ENCODE data around the gene U2AF1L4. TPM values are rescaled to one million over a fixed set of nuclear protein-coding genes. Genes with fewer than 3 reads are reported as not detected.
A peak's percentile ranks its signal among the peaks of the same experiment; 100 is the strongest.

U2AF1L4 gene
- total RNA-seq, 4 donors from 2014 or later, result 10.2 to 19.0 (median 17.5) TPM

DNA sequence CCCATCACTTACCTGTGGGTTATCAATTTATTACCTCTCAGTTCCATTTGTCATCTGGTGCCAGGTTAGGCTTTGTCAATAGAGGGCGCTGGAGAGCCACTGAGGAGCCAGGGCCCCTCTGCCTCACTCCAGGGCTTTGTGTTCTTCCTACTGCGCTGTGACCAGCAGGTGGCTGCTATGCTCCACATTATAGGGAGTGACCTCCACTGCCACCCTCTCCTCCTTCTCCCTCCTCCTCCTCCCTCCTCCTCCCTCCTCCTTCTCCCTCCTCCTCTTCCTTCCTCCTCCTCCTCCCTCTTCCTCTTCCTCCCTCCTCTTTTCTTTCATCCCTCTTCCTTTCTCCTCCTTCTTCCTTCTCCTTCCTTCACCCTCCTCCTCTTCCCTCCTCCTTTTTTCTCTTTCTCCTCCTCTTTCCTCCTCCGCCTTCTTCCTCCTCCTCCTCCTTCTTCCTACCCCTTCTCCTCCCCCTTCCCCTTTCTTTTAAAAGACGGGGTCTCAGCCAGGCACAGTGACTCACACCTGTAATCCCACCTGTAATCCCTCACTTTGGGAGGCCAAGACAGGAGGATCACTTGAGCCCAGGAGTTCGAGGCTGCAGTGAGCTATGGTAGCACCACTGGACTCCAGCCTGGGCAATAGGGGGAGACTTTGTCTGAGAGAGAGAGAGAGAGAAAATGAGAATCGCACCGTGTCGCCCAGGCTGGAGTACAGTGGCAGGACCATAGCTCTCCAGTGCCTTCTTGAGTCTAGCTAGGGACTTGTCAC lies 51.2 kb downstream of the U2AF1L4 start:
- no peaks in the 10 kb centered on the region for H3K36me3 ChIP-seq
- 13 to 21% methylated on average over 5 to 7 of the region's 8 CpGs for WGBS, 2 donors
- no peak overlapping the region for H3K4me3 ChIP-seq
- H3K27ac ChIP-seq, result no peak overlapping the region
- DNase-seq, result peak; percentile 51
- H3K27me3 ChIP-seq, result no peaks in the 10 kb centered on the region
- TF ChIP-seq POLR2A (IDR thresholded peaks at IDR 0.05) (no peak), CTCF (IDR thresholded peaks at IDR 0.05) (peak; percentile 97 to 99 (median 98))
- peaks cover 0 to 10% (median 0%) of the 10 kb centered on the region in 3 donors for H3K4me1 ChIP-seq
- no peaks in the 10 kb centered on the region for H3K9me3 ChIP-seq
- intact Hi-C loops (cut with DNase I), result loop anchor here (2.0 kb wide), 1 partner anchor 23 kb away; no protein-coding TSS in a partner anchor

- WGBS, 2 donors, result 4 to 16% methylated on average over 4 to 7 of the region's 8 CpGs
- intact Hi-C loops (cut with DNase I), result no loop called here
- Histone ChIP-seq H3K36me3 (no peaks in the 10 kb centered on the region), H3K27me3 (peaks cover 0 to 5% (median 0%) of the 10 kb centered on the region in 4 donors), H3K4me1 (peaks cover 0 to 10% (median 0%) of the 10 kb centered on the region in 3 donors), H3K9me3 (no peaks in the 10 kb centered on the region), H3K4me3 (no peak overlapping the region), H3K27ac (no peak overlapping the region)
- no peak for TF ChIP-seq POLR2A (IDR thresholded peaks at IDR 0.05)
- no peak for TF ChIP-seq CTCF (IDR thresholded peaks at IDR 0.05)
- DNase-seq, result no peak
Measured at GRCh38 chr19:35693422-35693821, 51.8 kb downstream of the U2AF1L4 start.

Other genes with a start within 250 kb of the U2AF1L4 start
- gene DMKN, start 231.8 kb downstream of the U2AF1L4 start, total RNA-seq, result 100 to 1,000 TPM in 3 of 4 donors, 10 to 100 TPM in 1; 81.6 to 449 (median 257) TPM
- 1,000 to 10,000 TPM in 1 of 4 donors, 100 to 1,000 TPM in 2, 10 to 100 TPM in 1; 58.2 to 1,096 (median 541) TPM for gene SBSN, start 217.1 kb downstream of the U2AF1L4 start, total RNA-seq
- not detected for gene GAPDHS, start 212.0 kb downstream of the U2AF1L4 start, total RNA-seq
- gene TMEM147, start 199.8 kb downstream of the U2AF1L4 start, total RNA-seq, result 100 to 1,000 TPM in 1 of 4 donors, 10 to 100 TPM in 3; 68.1 to 119 (median 89.6) TPM
- gene ATP4A, start 181.8 kb downstream of the U2AF1L4 start, total RNA-seq, result under 1 TPM in 1 of 4 donors, not detected in 3; 0.18 TPM
- gene PMIS2, start 159.2 kb downstream of the U2AF1L4 start, total RNA-seq, result not detected
- gene HAUS5, start 132.7 kb downstream of the U2AF1L4 start, total RNA-seq, result 10 to 100 TPM in 2 of 4 donors, 1 to 10 TPM in 2; 3.5 to 11.5 (median 10.6) TPM
- gene RBM42, start 116.4 kb downstream of the U2AF1L4 start, total RNA-seq, result 10 to 100 TPM; 52.1 to 59.1 (median 53.0) TPM
- under 1 TPM in 2 of 4 donors, not detected in 2; 0.31 to 0.44 TPM for gene ETV2, start 103.7 kb downstream of the U2AF1L4 start, total RNA-seq
- gene COX6B1, start 97.1 kb downstream of the U2AF1L4 start, total RNA-seq, result 100 to 1,000 TPM; 582 to 942 (median 761) TPM
- 10 to 100 TPM in 1 of 4 donors, 1 to 10 TPM in 2, not detected in 1; 4.6 to 18.7 (median 9.8) TPM for gene UPK1A, start 78.9 kb downstream of the U2AF1L4 start, total RNA-seq
- under 1 TPM in 1 of 4 donors, not detected in 3; 0.38 TPM for gene ZBTB32, start 40.9 kb downstream of the U2AF1L4 start, total RNA-seq
- gene KMT2B, start 27.4 kb downstream of the U2AF1L4 start, total RNA-seq, result 10 to 100 TPM in 3 of 4 donors, 1 to 10 TPM in 1; 7.5 to 33.7 (median 15.6) TPM
- gene IGFLR1, start 3.0 kb downstream of the U2AF1L4 start, total RNA-seq, result 1 to 10 TPM in 3 of 4 donors, under 1 TPM in 1; 0.87 to 4.8 (median 4.3) TPM
- 10 to 100 TPM; 23.3 to 33.9 (median 32.3) TPM for gene PSENEN, start 233 bp upstream of the U2AF1L4 start, total RNA-seq
- 10 to 100 TPM in 2 of 4 donors, 1 to 10 TPM in 2; 5.7 to 13.4 (median 9.5) TPM for gene LIN37, start 3.2 kb upstream of the U2AF1L4 start, total RNA-seq
- 10 to 100 TPM in 1 of 4 donors, 1 to 10 TPM in 3; 1.7 to 21.9 (median 3.6) TPM for gene HSPB6, start 11.6 kb upstream of the U2AF1L4 start, total RNA-seq
- 1 to 10 TPM; 3.7 to 9.7 (median 8.6) TPM for gene PROSER3, start 12.8 kb upstream of the U2AF1L4 start, total RNA-seq
- gene ARHGAP33, start 30.1 kb upstream of the U2AF1L4 start, total RNA-seq, result 1 to 10 TPM; 1.3 to 8.4 (median 2.3) TPM
- gene PRODH2, start 67.4 kb upstream of the U2AF1L4 start, total RNA-seq, result not detected
- not detected for gene NPHS1, start 107.1 kb upstream of the U2AF1L4 start, total RNA-seq
- under 1 TPM in 1 of 4 donors, not detected in 3; 0.57 TPM for gene KIRREL2, start 111.5 kb upstream of the U2AF1L4 start, total RNA-seq
- 1 to 10 TPM in 1 of 4 donors, under 1 TPM in 2, not detected in 1; 0.44 to 1.7 (median 0.76) TPM for gene APLP1, start 123.2 kb upstream of the U2AF1L4 start, total RNA-seq
- gene NFKBID, start 155.1 kb upstream of the U2AF1L4 start, total RNA-seq, result 10 to 100 TPM in 2 of 4 donors, 1 to 10 TPM in 2; 4.0 to 29.4 (median 11.6) TPM
- gene HCST, start 157.1 kb upstream of the U2AF1L4 start, total RNA-seq, result 1 to 10 TPM in 1 of 4 donors, not detected in 3; 1.3 TPM
- gene TYROBP, start 162.9 kb upstream of the U2AF1L4 start, total RNA-seq, result 10 to 100 TPM in 3 of 4 donors, 1 to 10 TPM in 1; 4.5 to 95.9 (median 33.8) TPM
- gene LRFN3, start 191.0 kb upstream of the U2AF1L4 start, total RNA-seq, result 10 to 100 TPM in 1 of 4 donors, 1 to 10 TPM in 3; 5.6 to 12.4 (median 7.5) TPM
- gene SDHAF1, start 249.8 kb upstream of the U2AF1L4 start, total RNA-seq, result 10 to 100 TPM; 17.6 to 40.1 (median 29.6) TPM